ENCODE data around the gene RBFOX2. TPM values are rescaled to one million over a fixed set of nuclear protein-coding genes. Genes with fewer than 3 reads are reported as not detected.

RBFOX2 gene
- total and polyA plus RNA-seq, 10 of the 15 experiments (the other 5 are each of a cell fraction or from before 2014, with no cell fraction given), result 0.01 to 2.7 (median 0.17) TPM; not detected in 4

- TF ChIP-seq PRDM15 (CRISPR knock-in tag; IDR thresholded peaks at IDR 0.05), result no peak
- no peak for TF ChIP-seq EZH2 (IDR thresholded peaks at IDR 0.05; ENCODE audit: borderline replicate concordance, control insufficient read depth, low read depth, low read length)
- TF ChIP-seq TBL1XR1 (IDR thresholded peaks at IDR 0.05; ENCODE audit: low read depth, low read length), result no peak
Observed at GRCh38 chr22:35872451-35872850, 156.2 kb downstream of the RBFOX2 start (continued).

GRCh38 chr22:35870517-35871293 is 157.9 kb downstream of the RBFOX2 start:
- no peaks in the 10 kb centered on the region for H3K36me3 ChIP-seq (ENCODE audit: control insufficient read depth in 2 of 2, insufficient read depth in 2 of 2, low read length in 1 of 2)
- RAD21 ChIA-PET (ENCODE audit: unreplicated experiment), result no interaction called here
- no peak for FAIRE-seq
- no peak overlapping the region for H2AFZ ChIP-seq (ENCODE audit: control insufficient read depth, low read depth, low read length)
- H3K4me1 ChIP-seq (ENCODE audit: control insufficient read depth, insufficient read depth, low read length), result no peaks in the 10 kb centered on the region
- no TSS peak for BruUV-seq (replicated peaks)
- no peak overlapping the region for H3K4me3 ChIP-seq
- H3K27ac ChIP-seq (ENCODE audit: control insufficient read depth, insufficient read depth), result no peak overlapping the region
- intact Hi-C loops (cut with micrococcal nuclease; ENCODE audit: unreplicated experiment), result no loop called here
- no peak for DNase-seq (ENCODE audit: low read depth, low spot score)
- POLR2A ChIA-PET, result no interaction called here
- CTCF ChIA-PET, result interaction anchor here (1.1 kb wide), 1 partner anchor 29 kb away, joined by 4 read pairs; no protein-coding TSS in a partner anchor
- no peaks in the 10 kb centered on the region for H4K20me1 ChIP-seq (ENCODE audit: control insufficient read depth, insufficient read depth)
- H3K79me2 ChIP-seq (ENCODE audit: control insufficient read depth, insufficient read depth, low read length), result no peaks in the 10 kb centered on the region
- no peak for ATAC-seq
- 0% methylated on average over 3 of the region's 3 CpGs for WGBS (ENCODE audit: insufficient coverage, insufficient replicate concordance, low lambda C conversion rate, missing lambda C conversion rate)
- H3K4me2 ChIP-seq (ENCODE audit: control insufficient read depth, insufficient read depth), result no peak overlapping the region
- peaks cover 3% of the 10 kb centered on the region in 2 experiments; a peak in 2 of 4 replicates for H3K27me3 ChIP-seq (replicated peaks in 1 of 2; ENCODE audit: control insufficient read depth in 2 of 2, insufficient read depth in 2 of 2, low read length in 1 of 2)
- no peak overlapping the region for H3K9ac ChIP-seq (ENCODE audit: control insufficient read depth, insufficient read depth, low read length)
- SMC1A ChIA-PET (ENCODE audit: uncharacterized antibody, unreplicated experiment), result no interaction called here
- H3K9me3 ChIP-seq (replicated peaks; ENCODE audit: control insufficient read depth, insufficient read depth, low read length), result no peaks in the 10 kb centered on the region; the same call in 2 of the 3 replicates
- in situ Hi-C loops (cut with MboI), result no loop called here
- TF ChIP-seq NKRF (conservative IDR thresholded peaks at IDR 0.05) (no peak), TCF12 (IDR thresholded peaks at IDR 0.05; ENCODE audit: low read depth, low read length) (no peak), TCF7 (IDR thresholded peaks at IDR 0.05; ENCODE audit: borderline replicate concordance) (no peak), MEF2A (IDR thresholded peaks at IDR 0.05; ENCODE audit: insufficient read depth, low read depth, low read length) (no peak), ZNF384 (IDR thresholded peaks at IDR 0.05; ENCODE audit: borderline replicate concordance, low read depth, low read length) (no peak), IRF5 (IDR thresholded peaks at IDR 0.05; ENCODE audit: borderline replicate concordance) (no peak), HSF1 (IDR thresholded peaks at IDR 0.05; ENCODE audit: low read depth, low read length) (no peak), ATF3 (IDR thresholded peaks at IDR 0.05; ENCODE audit: borderline replicate concordance, extremely low read depth, low read depth, low read length) (no peak), GABPA (IDR thresholded peaks at IDR 0.05; ENCODE audit: low read depth) (no peak)

All from GM12878 (cell line).